ENCODE results near the gene MBNL2. TPM values are rescaled to one million over a fixed set of nuclear protein-coding genes. Genes with fewer than 3 reads are reported as not detected.
"Not testable (repeated sequence)": the region's sequence is repeated elsewhere in the genome, so short reads cannot be mapped to it uniquely, and the experiment has no call there.

The MBNL2 gene
- total RNA-seq, 2 donors from 2014 or later, result 28.2 to 61.8 TPM

GRCh38 chr13:97200081-97200942 is 21.8 kb upstream of the MBNL2 start:
- no peaks in the 10 kb centered on the region for H3K4me1 ChIP-seq
- no peak overlapping the region for H3K4me3 ChIP-seq
- H3K9ac ChIP-seq (ENCODE audit: low read depth in 2 of 2, low read length in 2 of 2), result no peak overlapping the region
- intact Hi-C loops (cut with DNase I), result no loop called here
- no peak for DNase-seq
- no peaks in the 10 kb centered on the region for H3K9me3 ChIP-seq
- no peaks in the 10 kb centered on the region for H3K36me3 ChIP-seq
- no peaks in the 10 kb centered on the region for H3K27me3 ChIP-seq
- TF ChIP-seq, protein P1, sequence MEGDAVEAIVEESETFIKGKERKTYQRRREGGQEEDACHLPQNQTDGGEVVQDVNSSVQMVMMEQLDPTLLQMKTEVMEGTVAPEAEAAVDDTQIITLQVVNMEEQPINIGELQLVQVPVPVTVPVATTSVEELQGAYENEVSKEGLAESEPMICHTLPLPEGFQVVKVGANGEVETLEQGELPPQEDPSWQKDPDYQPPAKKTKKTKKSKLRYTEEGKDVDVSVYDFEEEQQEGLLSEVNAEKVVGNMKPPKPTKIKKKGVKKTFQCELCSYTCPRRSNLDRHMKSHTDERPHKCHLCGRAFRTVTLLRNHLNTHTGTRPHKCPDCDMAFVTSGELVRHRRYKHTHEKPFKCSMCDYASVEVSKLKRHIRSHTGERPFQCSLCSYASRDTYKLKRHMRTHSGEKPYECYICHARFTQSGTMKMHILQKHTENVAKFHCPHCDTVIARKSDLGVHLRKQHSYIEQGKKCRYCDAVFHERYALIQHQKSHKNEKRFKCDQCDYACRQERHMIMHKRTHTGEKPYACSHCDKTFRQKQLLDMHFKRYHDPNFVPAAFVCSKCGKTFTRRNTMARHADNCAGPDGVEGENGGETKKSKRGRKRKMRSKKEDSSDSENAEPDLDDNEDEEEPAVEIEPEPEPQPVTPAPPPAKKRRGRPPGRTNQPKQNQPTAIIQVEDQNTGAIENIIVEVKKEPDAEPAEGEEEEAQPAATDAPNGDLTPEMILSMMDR (IDR thresholded peaks at IDR 0.05), result no peak
- no peak overlapping the region for H3K27ac ChIP-seq

DNA sequence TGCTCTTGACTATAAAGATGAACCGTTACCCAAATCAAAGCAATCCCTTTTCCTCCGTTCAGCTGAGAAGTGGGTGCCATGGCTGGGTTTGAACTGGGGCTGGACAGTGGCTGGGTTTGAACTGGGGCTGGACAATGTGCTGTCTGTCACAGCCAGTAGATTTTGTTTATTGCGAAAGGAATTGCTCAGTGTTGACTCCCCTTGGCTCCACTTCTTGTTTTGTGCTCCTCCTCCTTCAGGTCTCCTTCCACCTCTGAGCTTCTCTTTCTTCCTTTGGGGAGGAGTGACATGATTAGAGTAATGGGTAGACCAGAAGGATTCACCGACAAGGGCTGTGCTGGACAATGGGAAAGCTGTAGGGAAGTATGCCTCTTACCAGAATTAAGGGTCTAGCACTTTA is 19.4 kb upstream of the MBNL2 start:
- no peak for DNase-seq
- H3K36me3 ChIP-seq, result no peaks in the 10 kb centered on the region
- H3K9ac ChIP-seq (ENCODE audit: low read depth in 2 of 2, low read length in 2 of 2), result no peak overlapping the region
- no peak overlapping the region for H3K27ac ChIP-seq
- intact Hi-C loops (cut with DNase I), result no loop called here
- H3K4me1 ChIP-seq, result no peaks in the 10 kb centered on the region
- H3K27me3 ChIP-seq, result no peaks in the 10 kb centered on the region
- no peaks in the 10 kb centered on the region for H3K9me3 ChIP-seq
- H3K4me3 ChIP-seq, result no peak overlapping the region
- TF ChIP-seq, protein P1 (IDR thresholded peaks at IDR 0.05), result no peak

- TF ChIP-seq, protein P1 (IDR thresholded peaks at IDR 0.05), result no peak
- no peak overlapping the region for H3K4me3 ChIP-seq
These were observed 16.7 kb upstream of the MBNL2 start for GRCh38 chr13:97205465-97205864.

GRCh38 chr13:97205982-97206381 is 16.2 kb upstream of the MBNL2 start:
- Histone ChIP-seq H3K9ac (ENCODE audit: low read depth in 2 of 2, low read length in 2 of 2) (no peak overlapping the region), H3K4me1 (no peaks in the 10 kb centered on the region), H3K27ac (no peak overlapping the region), H3K4me3 (no peak overlapping the region), H3K9me3 (no peaks in the 10 kb centered on the region), H3K27me3 (no peaks in the 10 kb centered on the region), H3K36me3 (no peaks in the 10 kb centered on the region)
- no peak for DNase-seq
- TF ChIP-seq, protein P1 (IDR thresholded peaks at IDR 0.05), result no peak
- intact Hi-C loops (cut with DNase I), result no loop called here

More at GRCh38 chr13:97205465-97205864, 16.7 kb upstream of the MBNL2 start:
- intact Hi-C loops (cut with DNase I), result no loop called here
- DNase-seq, result no peak
- no peaks in the 10 kb centered on the region for H3K4me1 ChIP-seq
- H3K27ac ChIP-seq, result no peak overlapping the region
- no peaks in the 10 kb centered on the region for H3K27me3 ChIP-seq
- no peak overlapping the region for H3K9ac ChIP-seq (ENCODE audit: low read depth in 2 of 2, low read length in 2 of 2)
- H3K36me3 ChIP-seq, result no peaks in the 10 kb centered on the region
- no peaks in the 10 kb centered on the region for H3K9me3 ChIP-seq

GRCh38 chr13:97207252-97207651 is 14.9 kb upstream of the MBNL2 start:
- DNase-seq; H3K4me3 ChIP-seq; intact Hi-C loops (cut with DNase I); H3K9ac ChIP-seq (ENCODE audit: low read depth in 2 of 2, low read length in 2 of 2); H3K27me3 ChIP-seq; H3K27ac ChIP-seq; H3K4me1 ChIP-seq; H3K9me3 ChIP-seq; H3K36me3 ChIP-seq: not testable (repeated sequence)

DNA sequence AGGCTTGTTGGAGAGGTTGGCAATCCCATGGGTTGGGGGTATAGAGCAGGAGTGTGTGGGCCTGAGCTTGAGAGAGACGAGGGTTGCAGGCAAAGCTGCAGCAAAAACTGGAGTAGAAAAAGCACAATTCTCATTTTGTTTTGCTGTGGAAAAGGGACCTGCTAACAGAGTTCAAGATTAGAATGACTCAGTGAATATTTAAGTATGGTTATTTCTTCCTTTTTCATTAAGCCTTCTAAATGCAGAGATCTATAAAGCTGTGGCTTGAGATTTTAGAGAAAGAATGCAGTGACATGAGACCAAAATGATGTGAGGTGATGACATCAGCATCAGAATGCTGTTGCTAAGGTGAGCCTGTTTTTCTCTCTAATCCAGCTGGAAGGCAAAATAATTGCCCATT is 10.8 kb upstream of the MBNL2 start:
- H3K4me3 ChIP-seq, result no peak overlapping the region
- TF ChIP-seq, protein P1 (IDR thresholded peaks at IDR 0.05), result no peak
- no peaks in the 10 kb centered on the region for H3K27me3 ChIP-seq
- no peaks in the 10 kb centered on the region for H3K9me3 ChIP-seq
- no peaks in the 10 kb centered on the region for H3K4me1 ChIP-seq
- H3K36me3 ChIP-seq, result no peaks in the 10 kb centered on the region
- no peak overlapping the region for H3K9ac ChIP-seq (ENCODE audit: low read depth in 2 of 2, low read length in 2 of 2)
- H3K27ac ChIP-seq, result no peak overlapping the region
- no peak for DNase-seq
- intact Hi-C loops (cut with DNase I), result loop anchor here (5.0 kb wide), 1 partner anchor 99 kb away; no protein-coding TSS in a partner anchor
